H9 (cell line): ENCODE measurements around the gene MOV10L1. TPM values are rescaled to one million over a fixed set of nuclear protein-coding genes. Genes with fewer than 3 reads are reported as not detected.

Experiments
- DNase-seq: peaks from one replicate; pipeline ENCODE4 v3.0.0-alpha.2; 2017
- H2AFZ ChIP-seq: one replicate; pipeline ENCODE4 v1.6.1; 2013; ENCODE audit warnings: mild to moderate bottlenecking, low read length, control low read depth, moderate library complexity
- H2AK5ac ChIP-seq: 2 replicates; pipeline ENCODE4 v1.6.1; 2013; ENCODE audit warnings: low read length, control low read depth, mixed read lengths; ENCODE audit not compliant: insufficient read length
- H2BK120ac ChIP-seq: one replicate; pipeline ENCODE4 v1.6.1; 2013; ENCODE audit warnings: low read depth, mild to moderate bottlenecking, low read length, control low read depth, inconsistent platforms; ENCODE audit not compliant: poor library complexity, severe bottlenecking
- H2BK12ac ChIP-seq: 2 replicates; pipeline ENCODE4 v1.6.1; 2013; ENCODE audit warnings: low read length, control low read depth, mixed read lengths, low read depth; ENCODE audit not compliant: insufficient read length
- H2BK15ac ChIP-seq: 2 replicates; pipeline ENCODE4 v1.6.1; 2013; ENCODE audit warnings: low read depth, low read length, control low read depth
- H2BK20ac ChIP-seq: one replicate; pipeline ENCODE4 v1.6.1; 2013; ENCODE audit warnings: low read depth, mild to moderate bottlenecking, low read length, control low read depth, inconsistent platforms; ENCODE audit not compliant: poor library complexity, severe bottlenecking
- H2BK5ac ChIP-seq: 2 replicates; pipeline ENCODE4 v1.6.1; 2013; ENCODE audit warnings: low read length, control low read depth, mixed read lengths; ENCODE audit not compliant: insufficient read length
- H3K14ac ChIP-seq: 2 replicates; pipeline ENCODE4 v1.6.1; 2013; ENCODE audit warnings: low read length, control low read depth; ENCODE audit not compliant: insufficient read depth
- H3K18ac ChIP-seq: 2 replicates; pipeline ENCODE4 v1.6.1; 2013; ENCODE audit warnings: low read depth, mild to moderate bottlenecking, mixed read lengths, low read length, control low read depth; ENCODE audit not compliant: insufficient read length
- H3K23ac ChIP-seq: 2 replicates; pipeline ENCODE4 v1.6.1; 2013; ENCODE audit warnings: low read length, control low read depth, mixed read lengths, low read depth; ENCODE audit not compliant: insufficient read length
- H3K23me2 ChIP-seq: 2 replicates; pipeline ENCODE4 v1.6.1; 2013; ENCODE audit warnings: low read depth, mild to moderate bottlenecking, mixed read lengths, low read length, control low read depth; ENCODE audit not compliant: insufficient read length, poor library complexity, severe bottlenecking
- H3K27ac ChIP-seq: 2 replicates; pipeline ENCODE4 v1.5.1; 2013; ENCODE audit warnings: low read length, control low read depth, mixed read lengths, low read depth; ENCODE audit not compliant: insufficient read length
- H3K27me3 ChIP-seq: 2 replicates; pipeline ENCODE4 v1.6.1; 2013; ENCODE audit warnings: low read length, control low read depth, inconsistent platforms; ENCODE audit not compliant: insufficient read depth
- H3K4ac ChIP-seq: 2 replicates; pipeline ENCODE4 v1.6.1; 2013; ENCODE audit warnings: low read depth, mild to moderate bottlenecking, control low read depth, inconsistent platforms, low read length, moderate library complexity
- H3K4me1 ChIP-seq: 2 replicates; pipeline ENCODE4 v1.6.1; 2013; ENCODE audit warnings: low read length, control low read depth, inconsistent platforms; ENCODE audit not compliant: insufficient read depth
- H3K4me2 ChIP-seq: 2 replicates; pipeline ENCODE4 v1.6.1; 2013; ENCODE audit warnings: low read length, control low read depth, mixed read lengths; ENCODE audit not compliant: insufficient read length, insufficient read depth
- H3K56ac ChIP-seq: 2 replicates; pipeline ENCODE4 v1.6.1; 2013; ENCODE audit warnings: low read depth, mild to moderate bottlenecking, mixed read lengths, low read length, control low read depth; ENCODE audit not compliant: insufficient read length
- H3K79me1 ChIP-seq: 2 replicates; pipeline ENCODE4 v1.6.1; 2013; ENCODE audit warnings: low read depth, mild to moderate bottlenecking, moderate library complexity, low read length, control low read depth, inconsistent platforms; ENCODE audit not compliant: insufficient read depth, poor library complexity, severe bottlenecking
- H3K79me2 ChIP-seq: 2 replicates; pipeline ENCODE4 v1.6.1; 2013; ENCODE audit warnings: low read length, control low read depth, inconsistent platforms; ENCODE audit not compliant: insufficient read depth
- H3K9ac ChIP-seq: 2 replicates; pipeline ENCODE4 v1.6.1; 2013; ENCODE audit warnings: low read length, control low read depth, mixed read lengths; ENCODE audit not compliant: insufficient read length; ENCODE audit errors: extremely low read depth
- H3K9me3 ChIP-seq: one replicate; pipeline ENCODE4 v1.6.1; 2013; ENCODE audit warnings: low read depth, low read length, inconsistent platforms; ENCODE audit not compliant: control insufficient read depth
- H3T11ph ChIP-seq: one replicate; pipeline ENCODE4 v1.6.1; 2013; ENCODE audit warnings: mild to moderate bottlenecking, low read length, control low read depth, inconsistent platforms
- H4K20me1 ChIP-seq: one replicate; pipeline ENCODE4 v1.6.1; 2013; ENCODE audit not compliant: control insufficient read depth, insufficient read length, insufficient read depth
- H4K5ac ChIP-seq: 2 replicates; pipeline ENCODE4 v1.6.1; 2013; ENCODE audit warnings: low read depth, mild to moderate bottlenecking, mixed read lengths, low read length, control low read depth; ENCODE audit not compliant: insufficient read length
- H4K8ac ChIP-seq: replicated peaks from 2 replicates; pipeline ENCODE4 v1.6.1; 2013; ENCODE audit warnings: low read length, control low read depth, mixed read lengths, low read depth; ENCODE audit not compliant: insufficient read length
- H4K91ac ChIP-seq: 2 replicates; pipeline ENCODE4 v1.6.1; 2013; ENCODE audit warnings: low read depth, mild to moderate bottlenecking, moderate library complexity, mixed read lengths, low read length, control low read depth; ENCODE audit not compliant: insufficient read length
- H3K27ac Mint-ChIP-seq, 3 experiments: 2 replicates in 2 of 3; 3 replicates in 1 of 3; pipeline ENCODE4 v1.8.0; 2020 to 2021; ENCODE audit warnings: mixed read lengths in 3 of 3, mild to moderate bottlenecking in 1 of 3, moderate library complexity in 1 of 3
- H3K27me3 Mint-ChIP-seq: 2 replicates; pipeline ENCODE4 v1.8.0; 2021; ENCODE audit warnings: low read depth, mild to moderate bottlenecking, moderate library complexity, mixed read lengths
- H3K36me3 Mint-ChIP-seq, 3 experiments: 2 replicates in 2 of 3; 3 replicates in 1 of 3; pipeline ENCODE4 v1.8.0; 2020 to 2021; ENCODE audit warnings: low read depth in 3 of 3, mixed read lengths in 3 of 3; ENCODE audit not compliant: insufficient read depth in 1 of 3
- H3K4me1 Mint-ChIP-seq, 2 experiments: 2 replicates each; pipeline ENCODE4 v1.8.0; 2020; ENCODE audit warnings: mixed read lengths in 2 of 2
- H3K4me3 Mint-ChIP-seq, 2 experiments: 2 replicates in 1 of 2; 3 replicates in 1 of 2; pipeline ENCODE4 v1.8.0; 2020 to 2021; ENCODE audit warnings: mild to moderate bottlenecking in 2 of 2, mixed read lengths in 2 of 2, moderate library complexity in 1 of 2
- H3K9me3 Mint-ChIP-seq, 2 experiments: 2 replicates in 1 of 2; 3 replicates in 1 of 2; pipeline ENCODE4 v1.8.0; 2020; ENCODE audit warnings: mild to moderate bottlenecking in 2 of 2, mixed read lengths in 2 of 2, moderate library complexity in 1 of 2
- CTCF ChIP-seq: fragments of 200-600 bp; sonication (generic); conservative IDR thresholded peaks from 3 replicates; pipeline ENCODE4 v1.8.0; 2021; ENCODE audit warnings: antibody characterized with exemption, mild to moderate bottlenecking
- WGBS: extraction: QIAGEN DNeasy Blood & Tissue Kit; methylation state at CpG from one replicate; pipeline ENCODE4 v1.1.7; 2013; ENCODE audit warnings: missing lambda C conversion rate, low lambda C conversion rate, mixed read lengths; ENCODE audit not compliant: insufficient read length; ENCODE audit errors: extremely low coverage; 5-methylcytosine and 5-hydroxymethylcytosine counted together
- total RNA-seq: library from RNA; stranded (reverse); gene quantifications from 2 replicates; pipeline ENCODE4 v1.2.1, GENCODE V29; 2021

MOV10L1 gene
- total RNA-seq, 1 experiment from 2014 or later = not detected

- peaks cover 41% of the 10 kb centered on the region for H3K27me3 Mint-ChIP-seq
- Histone ChIP-seq H2BK120ac (no peak overlapping the region), H3K4me1 (no peaks in the 10 kb centered on the region; the same call in 1 of the 2 replicates), H2AK5ac (no peak overlapping the region), H3K4ac (no peak overlapping the region), H3T11ph (no peak overlapping the region), H3K27ac (no peak overlapping the region), H3K9me3 (no peaks in the 10 kb centered on the region), H3K9ac (no peak overlapping the region), H2AFZ (no peak overlapping the region), H3K18ac (no peak overlapping the region), H3K23ac (no peak overlapping the region), H4K8ac (no peak overlapping the region), H3K23me2 (peaks cover 10% of the 10 kb centered on the region), H4K91ac (no peak overlapping the region), H2BK5ac (no peak overlapping the region), H2BK20ac (no peak overlapping the region), H3K79me2 (no peaks in the 10 kb centered on the region), H3K14ac (no peak overlapping the region), H4K20me1 (no peaks in the 10 kb centered on the region), H3K79me1 (no peaks in the 10 kb centered on the region), H2BK15ac (no peak overlapping the region), H2BK12ac (no peak overlapping the region), H3K4me2 (peak overlapping the region; percentile 83), H3K56ac (no peak overlapping the region), H3K27me3 (no peaks in the 10 kb centered on the region; the same call in 1 of the 2 replicates), H4K5ac (no peak overlapping the region)
- H3K27ac Mint-ChIP-seq = no peak overlapping the region
- no peaks in the 10 kb centered on the region for H3K9me3 Mint-ChIP-seq
- H3K4me3 Mint-ChIP-seq = peak overlapping the region; percentile 60 to 83
- no CpG with 5 or more reads among the region's 31 CpGs for WGBS
- TF ChIP-seq CTCF = peak; percentile 55
- no peaks in the 10 kb centered on the region for H3K36me3 Mint-ChIP-seq
- DNase-seq = peak; percentile 74
- peaks cover 9 to 12% of the 10 kb centered on the region in 2 experiments for H3K4me1 Mint-ChIP-seq
Measured at GRCh38 chr22:50058906-50059880, 30.6 kb upstream of the MOV10L1 start.
